GM04504 (cell line): ENCODE measurements around the gene PON2.
"Not testable (repeated sequence)": the region's sequence is repeated elsewhere in the genome, so short reads cannot be mapped to it uniquely, and the experiment has no call there.

Experiments
- DNase-seq: peaks from one replicate; pipeline ENCODE4 v3.0.0-alpha.2; 2012; ENCODE audit warnings: low read depth

PON2 gene

GRCh38 chr7:95405208-95405607, 29.6 kb downstream of the PON2 start:
- DNase-seq, result no peak

- DNase-seq, result no peak
These were observed 30.4 kb downstream of the PON2 start for GRCh38 chr7:95404316-95404865.

GRCh38 chr7:95398155-95398940, 36.5 kb downstream of the PON2 start:
- DNase-seq, result no peak

GRCh38 chr7:95397381-95397780, 37.4 kb downstream of the PON2 start:
- no peak for DNase-seq

GRCh38 chr7:95396136-95397032, 38.4 kb downstream of the PON2 start, which contains the start of gene PON3:
PON3 (minus strand) TSS chr7:95396375; CDS start chr7:95396350, 25 bp downstream.
- no peak for DNase-seq

GRCh38 chr7:95395755-95396135, 39.1 kb downstream of the PON2 start:
- DNase-seq, result no peak

- DNase-seq, result no peak
These were observed 40.5 kb downstream of the PON2 start for GRCh38 chr7:95394370-95394769.

GRCh38 chr7:95391761-95392160, 43.1 kb downstream of the PON2 start:
- no peak for DNase-seq

GRCh38 chr7:95389516-95389915, 45.3 kb downstream of the PON2 start:
- DNase-seq, result no peak

GRCh38 chr7:95379457-95379856, 55.4 kb downstream of the PON2 start:
- DNase-seq, result not testable (repeated sequence)

GRCh38 chr7:95376632-95377400, 58.0 kb downstream of the PON2 start:
- DNase-seq, result no peak

GRCh38 chr7:95375591-95376257, 59.1 kb downstream of the PON2 start:
- no peak for DNase-seq

- DNase-seq, result no peak
These were observed 61.5 kb downstream of the PON2 start for GRCh38 chr7:95373323-95373722.

GRCh38 chr7:95368235-95368634, 66.6 kb downstream of the PON2 start:
- no peak for DNase-seq

- no peak for DNase-seq
These were observed 67.2 kb downstream of the PON2 start for GRCh38 chr7:95367606-95368005.

GRCh38 chr7:95365151-95365550, 69.7 kb downstream of the PON2 start:
- no peak for DNase-seq

GRCh38 chr7:95357623-95358022, 77.2 kb downstream of the PON2 start:
- DNase-seq, result no peak
